T-helper 22 cell (primary cell): ENCODE measurements around the gene OTUD3.
"Not testable (repeated sequence)": the region's sequence is repeated elsewhere in the genome, so short reads cannot be mapped to it uniquely, and the experiment has no call there.

ENCODE experiments used
- DNase-seq: peaks from one replicate; pipeline ENCODE4 v3.0.0-alpha.2; 2020; ENCODE audit warnings: low read depth

OTUD3 gene

GRCh38 chr1:19869453-19869852, 12.7 kb upstream of the OTUD3 start:
- DNase-seq: not testable (repeated sequence)

- no peak for DNase-seq
Observed at GRCh38 chr1:19869929-19870328, 12.3 kb upstream of the OTUD3 start.

- DNase-seq: no peak
Observed at GRCh38 chr1:19872190-19872589, 10.0 kb upstream of the OTUD3 start.

GRCh38 chr1:19877181-19877750, 4.9 kb upstream of the OTUD3 start:
- DNase-seq: no peak

- no peak for DNase-seq
Observed at GRCh38 chr1:19877821-19878636, 4.2 kb upstream of the OTUD3 start.

GRCh38 chr1:19878637-19878985, 3.6 kb upstream of the OTUD3 start:
- DNase-seq: no peak

GRCh38 chr1:19879227-19879626, 3.0 kb upstream of the OTUD3 start:
- DNase-seq: no peak

GRCh38 chr1:19879661-19880060, 2.5 kb upstream of the OTUD3 start:
- no peak for DNase-seq

GRCh38 chr1:19880841-19881240, 1.4 kb upstream of the OTUD3 start:
- not testable (repeated sequence) for DNase-seq

- no peak for DNase-seq
Observed at GRCh38 chr1:19884312-19884711, 2.1 kb downstream of the OTUD3 start.

GRCh38 chr1:19885821-19886220, 3.6 kb downstream of the OTUD3 start:
- no peak for DNase-seq

- DNase-seq: no peak
Observed at GRCh38 chr1:19888112-19888511, 5.9 kb downstream of the OTUD3 start.

GRCh38 chr1:19889656-19890055, 7.5 kb downstream of the OTUD3 start:
- no peak for DNase-seq

- no peak for DNase-seq
Observed at GRCh38 chr1:19892129-19892528, 9.9 kb downstream of the OTUD3 start.

- DNase-seq: no peak
Observed at GRCh38 chr1:19892628-19893168, 10.5 kb downstream of the OTUD3 start.

- DNase-seq: no peak
Observed at GRCh38 chr1:19893687-19894086, 11.5 kb downstream of the OTUD3 start.

- no peak for DNase-seq
Observed at GRCh38 chr1:19894218-19894617, 12.0 kb downstream of the OTUD3 start.

- no peak for DNase-seq
Observed at GRCh38 chr1:19901653-19902052, 19.5 kb downstream of the OTUD3 start.

GRCh38 chr1:19903621-19904020, 21.4 kb downstream of the OTUD3 start:
- no peak for DNase-seq

- no peak for DNase-seq
Observed at GRCh38 chr1:19907456-19907855, 25.3 kb downstream of the OTUD3 start.

- DNase-seq: no peak
Observed at GRCh38 chr1:19909392-19909791, 27.2 kb downstream of the OTUD3 start.

GRCh38 chr1:19909971-19910370, 27.8 kb downstream of the OTUD3 start:
- no peak for DNase-seq

GRCh38 chr1:19910650-19911049, 28.5 kb downstream of the OTUD3 start:
- DNase-seq: no peak

GRCh38 chr1:19918057-19918456, 35.9 kb downstream of the OTUD3 start:
- DNase-seq: peak; percentile 29
